Peyer's patch (tissue), 4 donors: Measurements from ENCODE around the gene TOX3. TPM values are rescaled to one million over a fixed set of nuclear protein-coding genes. Genes with fewer than 3 reads are reported as not detected.

ENCODE experiments used
- DNase-seq, 3 donors: peaks; one replicate each; pipeline ENCODE4 v3.0.0-alpha.2; 2017 to 2019
- H3K27ac ChIP-seq, 4 donors: fragments of 200-600 bp; sonication (generic); one replicate each; pipeline ENCODE4 v1.5.1; 2016 to 2019
- H3K27me3 ChIP-seq, 2 donors: fragments of 200-600 bp; sonication (generic); one replicate each; pipeline ENCODE4 v1.5.1; 2019
- H3K36me3 ChIP-seq, 3 donors: fragments of 200-600 bp; sonication (generic); one replicate each; pipeline ENCODE4 v1.5.1; 2016 to 2019
- H3K4me1 ChIP-seq, 4 donors: fragments of 200-600 bp; sonication (generic); one replicate each; pipeline ENCODE4 v1.5.1; 2016 to 2019
- H3K4me3 ChIP-seq, 4 donors: fragments of 200-600 bp; sonication (generic); 1 replicate in 3 of 4; 2 replicates in 1 of 4; pipeline ENCODE4 v1.5.1; 2016 to 2019; ENCODE audit warnings: mild to moderate bottlenecking in 1 of 4
- H3K9me3 ChIP-seq, 4 donors: fragments of 200-600 bp; sonication (generic); one replicate each; pipeline ENCODE4 v1.5.1; 2016 to 2019; ENCODE audit warnings: mild to moderate bottlenecking in 1 of 4
- CTCF ChIP-seq, 6 experiments: fragments of 450-650 bp in 4 of 6; fragments of 200-600 bp in 2 of 6; sonication (generic) in 1 of 6; IDR thresholded peaks; one replicate each; pipeline ENCODE4 v1.5.1; 2017 to 2019; ENCODE audit warnings: antibody characterized with exemption in 6 of 6, mild to moderate bottlenecking in 3 of 6, moderate library complexity in 1 of 6
- POLR2A ChIP-seq, 2 donors: fragments of 450-650 bp; IDR thresholded peaks; one replicate each; pipeline ENCODE4 v1.5.1; 2017; ENCODE audit warnings: antibody characterized with exemption in 2 of 2, mild to moderate bottlenecking in 2 of 2, moderate library complexity in 2 of 2
- total RNA-seq, 4 donors: library from RNA; depleted of rRNA; stranded (reverse); fragments of >200 nt; gene quantifications; one replicate each; pipeline ENCODE4 v1.1.0, GENCODE V29; 2016

Gene TOX3
- total RNA-seq, 4 donors from 2014 or later = 5.0 to 24.5 (median 18.6) TPM

- Histone ChIP-seq H3K27me3 (no peaks in the 10 kb centered on the region), H3K9me3 (no peaks in the 10 kb centered on the region), H3K4me1 (no peaks in the 10 kb centered on the region), H3K36me3 (peaks cover 0 to 8% (median 0%) of the 10 kb centered on the region in 3 donors), H3K27ac (no peak overlapping the region), H3K4me3 (no peak overlapping the region)
- TF ChIP-seq CTCF (IDR thresholded peaks at IDR 0.05) (no peak), POLR2A (IDR thresholded peaks at IDR 0.05) (no peak)
- no peak for DNase-seq
Measured at GRCh38 chr16:52436339-52437276, 110.3 kb downstream of the TOX3 start.

- H3K36me3 ChIP-seq = no peaks in the 10 kb centered on the region
- no peak overlapping the region for H3K27ac ChIP-seq
- no peaks in the 10 kb centered on the region for H3K4me1 ChIP-seq
- H3K9me3 ChIP-seq = no peaks in the 10 kb centered on the region
- H3K27me3 ChIP-seq = no peaks in the 10 kb centered on the region
- TF ChIP-seq POLR2A (IDR thresholded peaks at IDR 0.05) (no peak), CTCF (IDR thresholded peaks at IDR 0.05) (no peak)
- DNase-seq = no peak
- H3K4me3 ChIP-seq = no peak overlapping the region
Measured at GRCh38 chr16:52434224-52434623, 112.7 kb downstream of the TOX3 start.

- Histone ChIP-seq H3K4me1 (no peaks in the 10 kb centered on the region), H3K36me3 (no peaks in the 10 kb centered on the region), H3K9me3 (no peaks in the 10 kb centered on the region), H3K4me3 (no peak overlapping the region), H3K27me3 (no peaks in the 10 kb centered on the region), H3K27ac (no peak overlapping the region)
- TF ChIP-seq POLR2A (IDR thresholded peaks at IDR 0.05) = no peak
- no peak for TF ChIP-seq CTCF (IDR thresholded peaks at IDR 0.05)
- DNase-seq = no peak
Measured at GRCh38 chr16:52433643-52434042, 113.3 kb downstream of the TOX3 start.

- Histone ChIP-seq H3K4me3 (no peak overlapping the region), H3K27me3 (no peaks in the 10 kb centered on the region)
- TF ChIP-seq POLR2A (IDR thresholded peaks at IDR 0.05) (no peak), CTCF (IDR thresholded peaks at IDR 0.05) (no peak)
Measured at GRCh38 chr16:52424591-52424990, 122.4 kb downstream of the TOX3 start.

GRCh38 chr16:52422307-52422706 is 124.6 kb downstream of the TOX3 start:
- H3K4me1 ChIP-seq = no peaks in the 10 kb centered on the region
- H3K9me3 ChIP-seq = no peaks in the 10 kb centered on the region
- H3K36me3 ChIP-seq = no peaks in the 10 kb centered on the region
- H3K27ac ChIP-seq = no peak overlapping the region
- no peak overlapping the region for H3K4me3 ChIP-seq
- H3K27me3 ChIP-seq = no peaks in the 10 kb centered on the region
- TF ChIP-seq POLR2A (IDR thresholded peaks at IDR 0.05) (no peak), CTCF (IDR thresholded peaks at IDR 0.05) (no peak)
- DNase-seq = no peak

More at GRCh38 chr16:52424591-52424990, 122.4 kb downstream of the TOX3 start:
- no peak for DNase-seq
- H3K4me1 ChIP-seq = no peaks in the 10 kb centered on the region
- no peaks in the 10 kb centered on the region for H3K9me3 ChIP-seq
- no peaks in the 10 kb centered on the region for H3K36me3 ChIP-seq
- H3K27ac ChIP-seq = no peak overlapping the region
